Panc1 (cell line): ENCODE measurements around the gene KMO.

Experiments
- CTCF ChIP-seq: fragments of 450-650 bp; IDR thresholded peaks from 2 replicates; pipeline ENCODE4 v1.5.1; 2017; ENCODE audit warnings: mild to moderate bottlenecking
- POLR2AphosphoS5 ChIP-seq: IDR thresholded peaks from 2 replicates; pipeline ENCODE4 v1.6.1; 2012; ENCODE audit warnings: mild to moderate bottlenecking, low read depth, low read length, moderate library complexity
- REST ChIP-seq, 2 experiments: IDR thresholded peaks; 2 replicates each; pipeline ENCODE4 v1.6.1; 2011 to 2012; ENCODE audit warnings: low read depth in 2 of 2, control low read depth in 1 of 2, low read length in 1 of 2, mild to moderate bottlenecking in 1 of 2, moderate library complexity in 1 of 2; ENCODE audit not compliant: insufficient read depth in 1 of 2
- SIN3A ChIP-seq: IDR thresholded peaks from 2 replicates; pipeline ENCODE4 v1.6.1; 2012; ENCODE audit warnings: low read depth, mild to moderate bottlenecking, low read length, moderate library complexity, borderline replicate concordance; ENCODE audit not compliant: insufficient read depth

DNA sequence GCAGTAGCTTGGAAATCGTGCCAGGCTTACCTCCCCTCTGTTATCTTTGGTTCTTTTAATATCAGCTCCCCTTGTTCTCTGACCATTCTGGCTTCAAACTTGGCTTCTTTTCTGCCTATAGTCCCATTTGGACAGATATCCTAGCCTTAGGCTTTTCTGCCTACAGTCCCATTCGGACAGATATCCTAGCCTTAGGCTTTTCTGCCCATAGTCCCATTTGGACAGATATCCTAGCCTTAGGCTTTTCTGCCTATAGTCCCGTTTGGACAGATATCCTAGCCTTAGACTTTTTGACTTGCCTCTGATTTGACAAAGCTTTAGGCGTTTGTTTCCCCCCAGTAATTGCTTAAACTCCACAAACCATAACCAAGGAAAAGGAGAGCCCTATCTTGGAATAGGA lies 82.4 kb downstream of the KMO start:
- no peak for TF ChIP-seq REST (IDR thresholded peaks at IDR 0.05; ENCODE audit: insufficient read depth in 1 of 2, low read depth in 2 of 2, low read length in 1 of 2)
- no peak for TF ChIP-seq CTCF
- no peak for TF ChIP-seq POLR2AphosphoS5
- no peak for TF ChIP-seq SIN3A
